ENCODE data around the gene IGSF9. TPM values are rescaled to one million over a fixed set of nuclear protein-coding genes. Genes with fewer than 3 reads are reported as not detected.

IGSF9 gene
- total RNA-seq, 4 donors from 2014 or later: 0.29 to 6.2 (median 1.2) TPM; not detected in 1

- Histone ChIP-seq H3K36me3 (no peaks in the 10 kb centered on the region), H3K9me3 (no peaks in the 10 kb centered on the region), H3K27ac (peak within 1 kb of the TSS; percentile 96 to 97), H3K4me3 (peak within 1 kb of the TSS; percentile 85 to 94), H3K27me3 (no peaks in the 10 kb centered on the region), H3K4me1 (peaks cover 0 to 15% of the 10 kb centered on the region in 2 donors)
- DNase-seq: peak; percentile 92 to 94
- TF ChIP-seq CTCF (IDR thresholded peaks at IDR 0.05) (peak in 2 of 4 experiments; percentile 3 to 18), POLR2A (IDR thresholded peaks at IDR 0.05) (peak; percentile 93 to 96)
- intact Hi-C loops (cut with DNase I; ENCODE audit: low total_unique reads): no loop called here
Measured at GRCh38 chr1:159924791-159925718, 20.4 kb downstream of the IGSF9 start, which contains the start of gene TAGLN2. Gene TAGLN2 (minus strand): TSS chr1:159925507. CDS start chr1:159920509, 4,998 bp downstream.

- H3K36me3 ChIP-seq: no peaks in the 10 kb centered on the region
- TF ChIP-seq POLR2A (IDR thresholded peaks at IDR 0.05): peak; percentile 60 to 85
- peak in 2 of 4 experiments; percentile 32 to 38 for TF ChIP-seq CTCF (IDR thresholded peaks at IDR 0.05)
- H3K27me3 ChIP-seq: no peaks in the 10 kb centered on the region
- peak; percentile 93 for DNase-seq
- H3K4me1 ChIP-seq: peaks cover 0 to 15% of the 10 kb centered on the region in 2 donors
- H3K4me3 ChIP-seq: peak overlapping the region; percentile 85 to 94
- H3K27ac ChIP-seq: peak overlapping the region; percentile 96 to 97
- intact Hi-C loops (cut with DNase I; ENCODE audit: low total_unique reads): no loop called here
- H3K9me3 ChIP-seq: no peaks in the 10 kb centered on the region
Measured at GRCh38 chr1:159924025-159924790, 21.2 kb downstream of the IGSF9 start.

- H3K4me3 ChIP-seq: peak overlapping the region; percentile 85 to 94
- H3K4me1 ChIP-seq: peaks cover 0 to 15% of the 10 kb centered on the region in 2 donors
- peak; percentile 47 to 64 for TF ChIP-seq POLR2A (IDR thresholded peaks at IDR 0.05)
- no peak for TF ChIP-seq CTCF (IDR thresholded peaks at IDR 0.05)
- H3K36me3 ChIP-seq: no peaks in the 10 kb centered on the region
- intact Hi-C loops (cut with DNase I; ENCODE audit: low total_unique reads): no loop called here
- peak; percentile 87 to 89 for DNase-seq
- H3K9me3 ChIP-seq: no peaks in the 10 kb centered on the region
- no peaks in the 10 kb centered on the region for H3K27me3 ChIP-seq
- peak overlapping the region; percentile 96 to 97 for H3K27ac ChIP-seq
Measured at GRCh38 chr1:159923203-159924024, 22.0 kb downstream of the IGSF9 start.

- TF ChIP-seq CTCF (IDR thresholded peaks at IDR 0.05): no peak
- TF ChIP-seq POLR2A (IDR thresholded peaks at IDR 0.05): no peak
- Histone ChIP-seq H3K27ac (peak overlapping the region; percentile 96 to 97), H3K36me3 (no peaks in the 10 kb centered on the region), H3K4me1 (peaks cover 0 to 15% of the 10 kb centered on the region in 2 donors), H3K27me3 (no peaks in the 10 kb centered on the region), H3K9me3 (no peaks in the 10 kb centered on the region), H3K4me3 (peak overlapping the region; percentile 85 to 94)
- peak; percentile 49 to 53 for DNase-seq
- intact Hi-C loops (cut with DNase I; ENCODE audit: low total_unique reads): no loop called here
Measured at GRCh38 chr1:159922511-159923202, 22.8 kb downstream of the IGSF9 start.

Data from uterus (tissue), 4 donors.